HG02938 (cell line): Measurements from ENCODE around the gene SLC16A1.
"Not testable (repeated sequence)": the region's sequence is repeated elsewhere in the genome, so short reads cannot be mapped to it uniquely, and the experiment has no call there.

Experiments
- ATAC-seq: cut with Tn5 transposase; IDR thresholded peaks from one replicate; pipeline ENCODE4 v1.9.1; 2021; ENCODE audit warnings: mild to moderate bottlenecking, moderate library complexity; ENCODE audit not compliant: unreplicated experiment

Gene SLC16A1

DNA sequence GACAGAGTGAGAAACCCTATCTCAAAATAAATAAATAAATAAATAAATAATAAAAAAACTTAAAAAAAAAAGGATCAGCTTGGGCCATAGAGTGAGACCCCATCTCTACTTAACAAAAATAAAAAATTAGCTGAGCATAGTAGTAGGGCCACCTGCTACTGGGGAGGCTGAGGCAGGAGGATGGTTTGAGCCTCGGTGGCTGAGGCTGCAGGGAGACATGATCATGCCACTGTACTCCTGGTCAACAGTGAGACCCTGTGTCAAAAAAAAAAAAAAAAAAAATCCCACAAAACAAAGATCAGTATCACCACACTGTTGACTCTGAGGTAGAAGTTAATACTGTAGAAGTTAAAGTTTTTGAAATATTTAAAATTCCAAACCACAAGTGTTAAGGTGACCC, 29.1 kb downstream of the SLC16A1 start:
- no peak for ATAC-seq

DNA sequence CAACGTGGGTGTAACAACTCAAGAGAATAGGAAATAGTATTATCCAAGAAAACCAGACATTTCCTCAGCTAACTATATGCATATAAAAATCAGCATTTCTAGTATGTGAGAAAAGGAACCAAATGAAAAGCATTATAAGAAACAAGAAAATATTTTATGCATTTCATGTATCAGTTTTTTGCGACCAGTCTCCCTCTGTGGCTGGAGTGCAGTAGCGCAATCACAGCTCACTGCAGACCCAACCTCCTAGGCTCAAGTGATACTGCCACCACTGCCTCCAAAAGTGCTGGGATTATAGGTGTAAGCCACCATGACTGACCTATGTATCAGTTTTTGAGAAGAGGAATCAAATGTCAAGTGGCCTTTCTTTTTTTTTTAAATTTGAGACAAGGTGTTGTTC, 31.0 kb downstream of the SLC16A1 start:
- no peak for ATAC-seq

DNA sequence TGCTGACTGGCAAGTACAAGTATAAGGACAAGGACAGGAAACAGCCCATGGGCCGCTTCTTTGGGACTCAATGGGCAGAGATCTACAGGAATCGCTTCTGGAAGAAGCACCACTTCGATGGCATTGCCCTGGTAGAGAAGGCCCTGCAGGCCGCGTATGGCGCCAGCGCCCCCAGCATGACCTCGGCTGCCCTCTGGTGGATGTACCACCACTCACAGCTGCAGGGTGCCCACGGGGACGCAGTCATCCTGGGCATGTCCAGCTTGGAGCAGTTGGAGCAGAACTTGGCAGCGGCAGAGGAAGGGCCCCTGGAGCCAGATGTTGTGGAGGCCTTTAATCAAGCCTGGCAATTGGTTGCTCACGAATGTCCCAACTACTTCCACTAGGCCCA, 32.0 kb downstream of the SLC16A1 start:
- no peak for ATAC-seq

DNA sequence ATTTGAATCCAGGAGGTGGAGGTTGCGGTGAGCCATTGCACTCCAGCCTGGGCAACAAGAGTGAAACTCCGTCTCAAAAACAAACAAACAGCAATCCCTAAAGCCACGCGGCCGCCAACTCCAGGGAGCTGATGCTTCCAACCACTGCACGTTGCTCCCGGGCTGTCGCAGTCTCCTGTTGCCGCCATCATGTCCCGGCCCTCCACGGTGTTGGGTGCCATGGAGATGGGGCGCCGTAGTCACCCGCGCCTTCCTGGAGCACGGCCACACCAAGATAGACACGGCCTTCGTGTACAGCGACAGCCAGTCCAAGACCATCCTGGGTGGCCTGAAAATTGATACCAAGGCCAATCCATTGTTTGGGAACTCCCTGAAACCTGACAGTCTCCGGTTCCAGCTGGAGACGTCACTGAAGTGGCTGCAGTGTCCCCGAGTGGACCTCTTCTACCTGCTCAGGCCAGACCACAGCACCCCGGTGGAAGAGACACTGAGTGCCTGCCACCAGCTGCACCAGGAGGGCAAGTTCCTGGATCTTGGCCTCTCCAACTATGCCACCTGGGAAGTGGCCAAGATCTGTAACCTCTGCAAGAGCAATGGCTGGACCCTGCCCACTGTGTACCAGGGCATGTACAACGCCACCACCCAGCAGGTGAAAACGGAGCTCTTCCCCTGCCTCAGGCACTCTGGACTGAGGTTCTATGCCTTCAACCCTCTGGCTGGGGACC, 32.6 kb downstream of the SLC16A1 start:
- ATAC-seq, result no peak

DNA sequence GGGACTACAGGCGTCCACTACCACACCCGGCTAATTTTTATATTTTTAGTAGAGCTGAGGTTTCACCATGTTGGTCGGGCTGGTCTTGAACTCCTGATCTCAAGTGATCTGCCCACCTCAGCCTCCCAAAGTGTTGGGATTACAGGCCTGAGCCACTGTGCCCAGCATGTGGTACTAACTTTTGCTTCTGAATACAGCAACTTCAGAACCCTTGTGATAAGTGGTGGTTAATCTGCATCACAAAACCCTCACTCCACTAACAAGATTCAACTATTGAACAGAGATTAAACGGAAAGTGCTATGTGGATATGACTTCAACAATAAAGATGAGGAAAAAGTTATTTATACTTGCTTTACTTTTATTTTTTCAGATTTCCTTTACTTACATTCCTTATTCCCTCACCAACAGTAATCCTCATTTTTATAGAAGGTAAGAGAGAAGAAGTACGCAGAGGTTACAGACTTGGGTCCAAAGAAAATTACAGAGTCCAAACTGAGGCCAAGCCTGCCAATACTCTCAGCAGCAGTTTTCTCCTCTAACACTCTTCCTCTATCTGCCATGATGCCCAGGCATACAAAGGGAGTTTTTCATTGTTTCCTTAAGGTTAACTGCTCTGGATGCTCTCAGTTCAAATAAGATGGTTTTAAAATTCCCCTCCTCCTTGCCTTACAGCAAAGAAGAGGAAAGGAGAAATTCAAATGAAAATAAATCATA, 44.3 kb downstream of the SLC16A1 start:
- no peak for ATAC-seq

DNA sequence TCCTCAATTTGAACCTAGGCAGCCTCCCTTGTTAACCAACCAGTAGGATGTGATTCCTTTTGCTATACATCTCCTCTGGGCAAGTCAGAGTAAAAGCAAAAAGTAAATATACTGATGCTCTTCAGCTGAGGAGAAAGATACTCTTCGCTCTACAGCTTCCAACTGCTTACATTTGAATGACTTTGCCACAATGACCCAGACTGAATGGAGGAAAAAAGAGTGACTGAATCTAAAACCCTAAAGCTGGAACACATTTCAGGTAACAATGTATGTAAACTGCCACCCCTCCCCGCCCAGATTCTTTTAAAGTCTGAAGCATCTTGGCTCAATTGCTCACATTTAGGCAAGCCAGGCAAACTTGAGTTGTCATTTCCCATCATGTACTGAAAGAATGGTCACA, 46.1 kb downstream of the SLC16A1 start:
- ATAC-seq, result no peak

DNA sequence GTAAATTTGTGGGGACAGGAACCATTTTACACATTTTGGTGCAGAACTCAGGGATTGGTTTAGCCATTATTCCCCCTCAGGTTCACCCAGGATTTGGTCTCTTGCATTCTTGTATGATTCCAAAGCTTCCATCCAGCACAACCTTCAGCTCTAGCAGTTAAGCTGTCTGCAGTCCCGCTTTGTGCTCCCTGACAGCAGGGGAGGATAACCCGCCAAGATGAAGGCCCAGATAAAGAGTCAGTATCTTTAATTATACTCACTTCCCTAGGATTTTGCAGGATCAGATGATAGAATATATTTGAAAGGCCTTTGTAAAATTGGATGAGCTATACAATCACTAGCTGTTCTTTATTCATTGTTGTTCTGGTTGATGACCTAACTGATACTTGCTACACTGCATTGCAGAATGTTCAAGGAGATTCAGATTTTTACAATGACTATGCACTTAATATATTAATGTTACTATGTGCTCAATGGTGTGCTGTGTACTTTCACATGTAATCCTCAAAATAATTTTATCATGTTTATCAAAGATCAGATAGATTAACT, 49.8 kb downstream of the SLC16A1 start:
- no peak for ATAC-seq

DNA sequence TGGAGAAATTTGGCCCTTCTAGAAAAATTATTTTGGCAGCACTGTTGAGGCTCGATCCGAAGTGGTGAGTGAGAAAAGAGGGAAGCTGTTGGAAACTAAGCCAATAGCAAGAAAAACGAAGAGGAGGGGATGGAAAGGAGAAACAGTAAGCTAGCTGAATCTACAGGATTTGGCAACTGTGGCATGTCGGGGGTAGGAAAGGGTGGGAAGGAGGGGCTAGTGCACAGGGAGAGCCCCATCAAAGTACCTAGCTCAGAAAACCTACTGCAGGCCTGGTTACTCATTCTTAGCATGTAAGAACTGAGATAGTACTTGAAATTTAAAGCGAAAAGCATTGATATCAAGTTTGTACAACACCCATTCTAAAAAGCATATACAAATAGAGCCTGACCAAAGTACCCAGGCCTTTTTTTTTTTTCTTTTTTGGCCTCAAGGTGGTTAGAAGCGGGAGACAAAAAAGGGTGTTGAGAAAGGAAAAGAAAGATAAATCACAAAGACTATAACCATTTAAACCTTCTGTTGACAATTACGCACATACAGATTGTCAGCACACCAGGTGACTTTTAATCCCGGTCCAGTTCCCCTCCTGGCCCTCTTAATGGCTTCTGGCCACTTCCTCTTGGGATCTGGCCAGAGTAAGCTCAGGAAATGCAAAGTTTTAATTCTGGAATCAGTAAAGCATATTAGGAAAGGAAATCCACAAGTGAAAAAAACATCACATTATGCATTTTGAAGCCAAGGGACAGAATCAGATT, 50.4 kb downstream of the SLC16A1 start:
- no peak for ATAC-seq

DNA sequence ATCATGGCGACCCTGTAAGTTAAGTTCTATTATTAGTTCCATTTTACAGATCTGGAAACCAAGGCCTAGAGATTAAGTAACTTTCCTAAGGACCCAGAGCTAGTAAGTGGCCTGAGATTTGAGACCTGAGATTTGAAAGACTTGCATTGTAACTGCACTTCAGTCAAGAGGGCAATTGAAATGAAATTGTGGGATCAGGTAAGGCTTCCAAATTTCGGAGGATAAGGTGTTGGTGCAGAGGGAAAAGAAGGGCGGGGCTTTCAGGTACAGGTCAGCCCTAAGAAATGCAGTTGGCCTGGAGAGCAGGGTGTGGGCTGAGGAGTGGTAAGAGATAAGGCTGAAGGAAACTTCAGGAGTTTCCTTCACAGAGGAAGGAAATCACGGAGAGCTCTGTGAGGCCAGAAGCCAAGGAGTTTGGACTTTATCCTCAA, 51.1 kb downstream of the SLC16A1 start:
- ATAC-seq, result no peak

DNA sequence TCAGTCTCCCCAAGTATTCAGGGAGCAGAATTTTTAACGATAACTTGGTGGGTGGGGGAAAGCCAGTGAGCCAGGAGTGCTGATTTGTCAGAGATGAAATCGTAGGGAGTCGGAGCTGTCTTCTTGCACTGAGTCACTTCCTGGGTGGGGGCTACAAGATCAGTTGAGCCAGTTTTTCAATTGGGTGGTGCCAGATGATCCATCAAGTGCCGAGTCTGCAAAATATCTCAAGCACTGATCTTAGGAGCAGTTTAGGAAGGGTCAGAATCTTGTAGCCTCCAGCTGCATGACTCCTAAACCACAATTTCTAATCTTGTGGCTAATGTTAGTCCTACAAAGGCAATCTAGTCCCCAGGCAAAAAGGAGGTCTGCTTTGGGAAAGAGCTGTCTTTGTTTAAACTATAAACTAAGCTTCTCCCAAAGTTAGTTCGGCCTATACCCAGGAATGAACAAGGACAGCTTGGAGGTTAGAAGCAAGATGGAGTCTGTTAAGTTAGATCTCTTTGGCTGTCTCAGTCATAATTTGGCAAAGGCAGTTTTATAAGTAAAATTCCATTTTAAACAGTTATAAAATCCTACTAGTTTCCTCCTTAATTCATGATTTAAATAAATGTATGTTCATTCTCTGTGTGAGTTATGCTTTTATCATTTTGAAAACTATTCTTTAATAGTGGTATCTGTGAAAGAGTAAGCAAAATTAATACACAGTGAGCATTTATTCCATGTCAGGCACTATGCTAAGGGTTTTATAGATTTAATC, 51.7 kb downstream of the SLC16A1 start:
- ATAC-seq, result no peak

DNA sequence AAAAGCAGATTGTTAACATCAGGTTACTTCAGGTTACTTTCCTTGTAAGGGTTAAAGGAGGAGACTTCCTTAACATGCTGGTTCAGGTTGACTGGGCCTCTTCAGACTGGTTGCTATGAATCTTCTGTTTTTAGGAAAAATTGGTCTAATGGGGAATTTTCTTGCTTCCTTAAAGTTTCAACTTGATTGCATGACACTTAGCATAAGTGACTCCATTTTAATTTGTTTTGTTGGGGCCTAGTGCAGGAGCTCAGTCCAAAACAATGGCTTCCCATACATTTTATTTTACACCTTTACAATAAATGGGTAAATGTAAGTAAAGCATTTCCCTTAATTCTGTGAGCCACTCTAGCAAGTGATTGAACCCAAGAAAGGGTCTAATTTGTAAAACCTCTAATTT, 53.8 kb downstream of the SLC16A1 start:
- ATAC-seq, result no peak

DNA sequence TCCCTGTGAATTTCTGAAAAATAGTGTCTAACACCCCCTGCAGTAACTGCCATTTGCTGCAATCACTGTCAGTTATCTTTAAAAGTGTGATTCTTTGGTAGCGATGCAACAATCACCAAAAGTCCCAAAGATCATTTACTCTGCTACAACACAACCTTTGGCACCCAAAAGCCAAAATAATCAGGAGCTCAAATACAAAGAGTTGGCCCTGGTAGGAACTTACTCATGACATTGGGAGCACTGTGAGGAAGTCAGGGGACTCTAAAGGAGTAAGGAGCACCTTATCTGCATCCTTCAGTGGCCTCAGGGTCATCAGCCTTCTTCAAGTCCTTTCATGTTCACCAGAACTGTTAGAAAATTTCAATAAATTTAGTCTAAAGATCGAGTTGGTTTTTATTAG, 54.6 kb downstream of the SLC16A1 start:
- no peak for ATAC-seq

DNA sequence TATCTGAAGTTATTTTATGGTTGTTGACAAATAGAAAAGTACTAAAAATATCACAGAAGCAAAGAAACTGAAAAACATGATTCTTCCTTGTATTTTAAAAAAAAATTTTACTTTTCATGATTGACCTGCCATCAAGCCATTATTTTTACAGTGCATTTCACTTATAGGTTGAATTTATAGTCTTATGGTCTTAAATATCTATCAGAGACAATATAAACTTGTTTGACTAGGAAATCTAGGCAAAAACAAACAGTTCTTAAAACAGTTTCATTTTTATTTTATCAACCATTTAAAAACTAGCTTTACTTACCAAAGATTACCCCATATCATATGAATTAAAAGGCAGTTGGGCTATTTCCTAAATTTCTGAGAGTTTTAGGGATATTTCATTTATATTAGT, 59.2 kb downstream of the SLC16A1 start:
- no peak for ATAC-seq

DNA sequence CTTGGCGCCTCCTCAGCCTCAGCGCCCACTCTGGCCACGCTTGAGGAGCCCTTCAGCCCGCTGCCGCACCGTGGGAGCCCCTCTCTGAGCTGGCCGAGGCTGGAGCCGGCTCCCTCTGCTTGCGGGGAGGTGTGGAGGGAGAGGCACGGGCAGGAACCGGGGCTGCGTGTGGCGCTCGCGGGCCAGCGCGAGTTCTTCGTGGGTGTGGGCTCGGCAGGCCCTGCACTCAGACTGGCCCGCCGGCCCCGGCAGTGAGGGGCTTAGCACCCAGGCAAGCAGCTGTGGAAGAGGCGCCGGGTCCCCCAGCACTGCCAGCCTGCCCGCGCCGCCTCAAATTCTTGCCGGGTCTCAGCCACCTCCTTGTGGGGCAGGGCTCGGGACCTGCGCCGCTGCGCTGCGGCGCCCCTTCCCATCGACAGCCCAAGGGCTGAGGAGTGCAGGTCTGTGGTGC, 61.4 kb downstream of the SLC16A1 start:
- no peak for ATAC-seq

DNA sequence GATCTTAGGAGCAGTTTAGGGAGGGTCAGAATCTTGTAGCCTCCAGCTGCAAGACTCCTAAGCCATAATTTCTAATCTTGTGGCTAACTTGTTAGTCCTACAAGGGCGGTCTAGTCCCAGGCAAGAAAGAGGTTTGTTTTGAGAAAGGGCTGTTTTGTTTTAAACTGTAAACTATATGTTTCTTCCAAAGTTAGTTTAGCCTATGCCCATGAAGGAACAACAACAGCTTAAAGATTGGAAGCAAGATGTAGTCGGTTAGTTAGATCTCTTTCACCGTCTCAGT, 62.0 kb downstream of the SLC16A1 start:
- no peak for ATAC-seq

DNA sequence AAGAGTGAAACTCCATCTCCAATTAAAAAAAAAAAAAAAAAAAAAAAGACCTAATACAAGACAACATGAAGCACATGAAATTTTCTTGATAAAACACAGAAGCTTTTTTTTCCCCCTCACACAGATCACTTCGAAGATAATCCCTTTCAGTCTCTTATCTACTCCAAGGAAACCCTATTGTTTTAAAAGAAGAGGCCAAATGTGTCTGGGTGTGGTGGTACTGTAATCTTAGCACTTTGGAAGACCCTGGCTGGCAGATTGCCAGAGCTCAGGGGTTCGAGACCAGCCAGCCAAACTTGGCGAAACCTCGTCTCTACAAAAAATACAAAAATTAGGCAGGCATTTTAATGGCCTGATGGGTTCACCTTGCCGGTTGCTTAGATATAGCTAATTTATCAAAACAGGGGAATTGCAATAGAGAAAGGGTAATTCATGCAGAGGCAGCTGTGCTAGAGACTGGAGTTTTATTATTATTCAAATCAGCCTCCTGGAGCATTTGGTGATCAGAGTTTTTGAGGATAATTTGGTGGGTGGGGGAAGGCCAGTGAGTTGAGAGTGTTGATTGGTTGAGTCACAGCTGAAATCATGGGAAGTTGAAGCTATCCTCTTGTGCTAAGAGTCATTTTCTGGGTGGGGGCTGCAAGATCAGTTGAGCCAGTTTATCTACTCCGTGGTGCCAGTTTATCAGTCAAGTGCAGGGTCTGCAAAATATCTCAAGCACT, 62.5 kb downstream of the SLC16A1 start:
- no peak for ATAC-seq

DNA sequence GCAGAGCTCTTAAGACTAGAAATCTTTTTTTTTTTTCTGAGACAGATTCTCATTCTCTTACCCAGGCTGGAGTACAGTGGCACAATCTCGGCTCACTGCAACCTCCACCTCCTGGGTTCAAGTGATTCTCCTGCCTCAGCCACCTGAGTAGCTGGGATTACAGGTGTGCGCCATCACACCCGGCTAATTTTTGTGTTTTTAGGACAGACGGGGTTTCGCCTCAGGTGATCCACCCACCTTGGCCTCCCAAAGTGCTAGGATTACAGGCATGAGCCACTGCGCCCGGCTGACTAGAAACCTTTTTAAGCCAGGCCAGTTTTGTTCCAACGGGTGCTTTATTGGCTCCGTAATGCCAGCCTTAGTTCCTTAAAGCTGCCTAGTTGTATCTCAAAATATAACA, 66.1 kb downstream of the SLC16A1 start:
- ATAC-seq, result not testable (repeated sequence)

DNA sequence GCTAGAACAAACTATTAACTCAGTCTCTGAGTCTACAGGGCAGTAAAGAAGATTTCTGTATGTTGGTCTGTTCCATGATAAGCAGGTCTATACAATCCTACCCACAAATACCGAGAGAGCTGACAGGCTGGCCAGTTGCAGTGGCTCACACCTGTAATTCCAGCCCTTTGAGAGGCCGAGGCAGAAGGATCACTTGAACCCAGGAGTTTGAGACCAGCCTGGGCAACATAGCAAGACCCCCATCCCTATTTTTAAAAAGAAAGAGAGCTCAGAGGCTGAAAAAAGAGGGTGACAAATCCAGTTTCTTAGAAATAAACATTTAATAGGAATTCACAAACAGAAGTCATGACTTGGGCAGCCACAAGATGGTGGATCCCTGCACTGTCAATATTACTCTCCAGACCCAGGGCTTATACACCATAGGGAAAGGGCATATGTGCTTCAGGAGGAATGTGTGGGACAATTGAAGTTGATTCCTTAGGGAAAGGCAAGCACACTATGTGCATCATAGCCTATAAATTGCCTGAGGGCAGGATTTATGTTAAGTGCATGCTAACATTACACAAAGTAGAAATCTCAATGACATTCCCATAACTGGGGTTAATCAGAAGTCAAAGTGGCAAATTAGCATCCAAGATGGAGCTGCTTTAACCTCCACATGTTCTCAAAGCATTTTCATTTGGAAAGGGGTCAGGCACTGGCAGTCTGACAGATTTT, 66.8 kb downstream of the SLC16A1 start:
- no peak for ATAC-seq

DNA sequence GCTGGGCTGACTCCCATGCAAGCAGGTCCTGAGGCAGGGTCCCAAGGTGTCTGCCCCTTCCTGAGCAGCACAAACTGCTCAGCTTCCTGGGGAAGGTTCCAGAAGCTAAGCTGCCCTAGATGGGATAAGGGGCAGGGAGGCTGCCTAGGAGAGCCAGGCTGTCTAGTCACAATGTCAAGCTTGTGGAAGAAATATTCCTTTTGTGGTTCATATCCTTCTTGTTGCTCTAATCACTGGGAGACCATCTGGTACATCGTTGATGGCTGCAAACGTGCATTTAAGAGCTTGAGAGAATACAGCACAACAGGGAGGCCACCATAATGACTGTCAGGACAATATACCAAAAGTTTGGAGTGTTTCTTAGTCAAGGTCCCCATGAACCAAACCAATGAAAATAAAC, 67.4 kb downstream of the SLC16A1 start:
- ATAC-seq, result no peak
